SU-DHL-6 (cell line): ENCODE data around the gene ZNF423.
"Not testable (repeated sequence)": the region's sequence is repeated elsewhere in the genome, so short reads cannot be mapped to it uniquely, and the experiment has no call there.

Experiments
- H2AFZ ChIP-seq: fragments of 200-600 bp; sonication (generic); 2 replicates; pipeline ENCODE4 v1.6.1; 2014; ENCODE audit warnings: low read depth, mild to moderate bottlenecking, moderate library complexity, mixed read lengths, antibody characterized with exemption, low read length; ENCODE audit not compliant: severe bottlenecking
- H3F3A ChIP-seq: fragments of 200-600 bp; shearing (Covaris generic); 2 replicates; pipeline ENCODE4 v1.6.0; 2016; ENCODE audit warnings: antibody characterized with exemption, mild to moderate bottlenecking; ENCODE audit not compliant: insufficient read depth
- H3K27ac ChIP-seq: fragments of 200-600 bp; sonication (generic); 2 replicates; pipeline ENCODE4 v1.5.1; 2016; ENCODE audit warnings: low read depth, mild to moderate bottlenecking, low read length, moderate library complexity, mixed read lengths
- H3K27me3 ChIP-seq: fragments of 200-600 bp; sonication (generic), shearing (Covaris generic); 2 replicates; pipeline ENCODE4 v1.6.0; 2014; ENCODE audit warnings: mild to moderate bottlenecking, low read length
- H3K36me3 ChIP-seq: fragments of 200-600 bp; sonication (generic); 2 replicates; pipeline ENCODE4 v1.6.1; 2014; ENCODE audit warnings: mild to moderate bottlenecking, low read length, mixed read lengths
- H3K4me2 ChIP-seq: fragments of 300-600, 200-600 bp; shearing (Covaris generic), sonication (generic); 2 replicates; pipeline ENCODE4 v1.6.0; 2014; ENCODE audit warnings: low read length, low read depth, mild to moderate bottlenecking; ENCODE audit not compliant: poor library complexity, severe bottlenecking
- H3K4me3 ChIP-seq: fragments of 200-600 bp; sonication (generic); 2 replicates; pipeline ENCODE4 v1.5.1; 2014; ENCODE audit warnings: antibody characterized with exemption, low read length, mild to moderate bottlenecking, mixed read lengths; ENCODE audit not compliant: insufficient read depth, poor library complexity, severe bottlenecking
- H3K79me2 ChIP-seq: fragments of 200-600 bp; sonication (generic); 2 replicates; pipeline ENCODE4 v1.6.1; 2014; ENCODE audit warnings: mild to moderate bottlenecking, low read length, moderate library complexity; ENCODE audit not compliant: insufficient read depth
- H3K9ac ChIP-seq: fragments of 200-600 bp; sonication (generic); 2 replicates; pipeline ENCODE4 v1.7.0; 2014; ENCODE audit warnings: mild to moderate bottlenecking, low read length
- H3K9me2 ChIP-seq: fragments of 200-600 bp; sonication (generic); replicated peaks from 2 replicates; pipeline ENCODE4 v1.6.1; 2014; ENCODE audit warnings: low read length; ENCODE audit not compliant: insufficient read depth
- H3K9me3 ChIP-seq: fragments of 200-600 bp; sonication (generic); 2 replicates; pipeline ENCODE4 v1.6.1; 2014; ENCODE audit warnings: low read length, mixed read lengths; ENCODE audit not compliant: insufficient read depth
- H4K20me1 ChIP-seq: fragments of 200-600 bp; sonication (generic); 2 replicates; pipeline ENCODE4 v1.6.1; 2014; ENCODE audit warnings: low read depth, mild to moderate bottlenecking, antibody characterized with exemption, low read length, moderate library complexity, mixed read lengths
- CTCF ChIP-seq: fragments of 200-600 bp; sonication (generic); IDR thresholded peaks from one replicate; pipeline ENCODE4 v1.5.1; 2017; ENCODE audit warnings: antibody characterized with exemption, mild to moderate bottlenecking, low read length, moderate library complexity; ENCODE audit not compliant: insufficient read depth, poor library complexity, severe bottlenecking
- EZH2phosphoT487 ChIP-seq: fragments of 200-600 bp; sonication (generic), shearing (Covaris generic); conservative IDR thresholded peaks from 2 replicates; pipeline ENCODE4 v1.6.1; 2018; ENCODE audit warnings: mild to moderate bottlenecking, antibody characterized with exemption, low read length, moderate library complexity, mixed read lengths

Gene ZNF423

GRCh38 chr16:49881890-49882289 is 26.0 kb upstream of the ZNF423 start:
- Histone ChIP-seq H3F3A (no peaks in the 10 kb centered on the region), H3K79me2 (no peaks in the 10 kb centered on the region), H2AFZ (no peak overlapping the region), H3K27ac (no peak overlapping the region), H3K9me2 (no peaks in the 10 kb centered on the region), H3K36me3 (no peaks in the 10 kb centered on the region), H4K20me1 (no peaks in the 10 kb centered on the region), H3K4me2 (no peak overlapping the region), H3K4me3 (no peak overlapping the region), H3K27me3 (no peaks in the 10 kb centered on the region), H3K9ac (no peak overlapping the region), H3K9me3 (no peaks in the 10 kb centered on the region)
- TF ChIP-seq CTCF (no peak), EZH2phosphoT487 (no peak)

- not testable (repeated sequence) for H3F3A ChIP-seq, H3K9me3 ChIP-seq, H4K20me1 ChIP-seq, H3K9me2 ChIP-seq, H3K4me3 ChIP-seq, H3K9ac ChIP-seq, H2AFZ ChIP-seq, H3K36me3 ChIP-seq, H3K4me2 ChIP-seq, H3K27me3 ChIP-seq, H3K79me2 ChIP-seq, H3K27ac ChIP-seq
Measured at GRCh38 chr16:49878540-49878939, 22.6 kb upstream of the ZNF423 start.

GRCh38 chr16:49876716-49877129 is 20.8 kb upstream of the ZNF423 start:
- H3K9me3 ChIP-seq = no peaks in the 10 kb centered on the region
- H3K4me2 ChIP-seq = no peak overlapping the region
- H2AFZ ChIP-seq = no peak overlapping the region
- no peak overlapping the region for H3K9ac ChIP-seq
- H3K9me2 ChIP-seq = no peaks in the 10 kb centered on the region
- no peak for TF ChIP-seq EZH2phosphoT487
- TF ChIP-seq CTCF = peak; percentile 44
- no peaks in the 10 kb centered on the region for H3K27me3 ChIP-seq
- no peaks in the 10 kb centered on the region for H3K79me2 ChIP-seq
- no peaks in the 10 kb centered on the region for H3F3A ChIP-seq
- no peak overlapping the region for H3K4me3 ChIP-seq
- no peak overlapping the region for H3K27ac ChIP-seq
- H4K20me1 ChIP-seq = no peaks in the 10 kb centered on the region
- no peaks in the 10 kb centered on the region for H3K36me3 ChIP-seq

GRCh38 chr16:49875806-49876715 is 20.1 kb upstream of the ZNF423 start:
- H3K4me2 ChIP-seq = no peak overlapping the region
- no peaks in the 10 kb centered on the region for H3K36me3 ChIP-seq
- no peaks in the 10 kb centered on the region for H3K79me2 ChIP-seq
- H3K27ac ChIP-seq = no peak overlapping the region
- TF ChIP-seq EZH2phosphoT487 = no peak
- no peak for TF ChIP-seq CTCF
- H3F3A ChIP-seq = no peaks in the 10 kb centered on the region
- no peak overlapping the region for H3K9ac ChIP-seq
- H2AFZ ChIP-seq = no peak overlapping the region
- H3K9me2 ChIP-seq = no peaks in the 10 kb centered on the region
- no peaks in the 10 kb centered on the region for H3K27me3 ChIP-seq
- H4K20me1 ChIP-seq = no peaks in the 10 kb centered on the region
- H3K9me3 ChIP-seq = no peaks in the 10 kb centered on the region
- no peak overlapping the region for H3K4me3 ChIP-seq
